Heart left ventricle (tissue), 16 donors: ENCODE data around the gene HSPA1B. TPM values are rescaled to one million over a fixed set of nuclear protein-coding genes. Genes with fewer than 3 reads are reported as not detected.
A peak's percentile ranks its signal among the peaks of the same experiment; 100 is the strongest.
"Not testable (repeated sequence)": the region's sequence is repeated elsewhere in the genome, so short reads cannot be mapped to it uniquely, and the experiment has no call there.

Experiments used
- ATAC-seq, 4 donors: fragments of 200-7000 bp; cut with Tn5 transposase; one replicate each; pipeline ENCODE4 v1.9.1; 2020 to 2022; ENCODE audit warnings: moderate library complexity in 4 of 4, mild to moderate bottlenecking in 3 of 4, moderate number of reproducible peaks in 1 of 4
- DNase-seq, 5 donors: peaks; one replicate each; pipeline ENCODE4 v3.0.0-alpha.2; 2020
- H3K27ac ChIP-seq, 12 donors: fragments of 200-600 bp; sonication (generic) in 4 of 12; one replicate each; pipeline versions ENCODE4 v1.5.0 to v1.8.0; 2016 to 2022; ENCODE audit warnings: mild to moderate bottlenecking in 2 of 12
- H3K27me3 ChIP-seq, 9 donors: fragments of 200-600 bp; sonication (generic) in 2 of 9; one replicate each; pipeline versions ENCODE4 v1.5.1 to v1.8.0; 2016 to 2022; ENCODE audit warnings: mild to moderate bottlenecking in 3 of 9
- H3K36me3 ChIP-seq, 9 donors: fragments of 200-600 bp; sonication (generic) in 2 of 9; one replicate each; pipeline versions ENCODE4 v1.5.0 to v1.8.0; 2018 to 2022; ENCODE audit warnings: mild to moderate bottlenecking in 2 of 9
- H3K4me1 ChIP-seq, 12 donors: fragments of 200-600 bp; sonication (generic) in 4 of 12; one replicate each; pipeline versions ENCODE4 v1.5.0 to v1.8.0; 2016 to 2022; ENCODE audit warnings: mild to moderate bottlenecking in 3 of 12
- H3K4me3 ChIP-seq, 12 donors: fragments of 200-600 bp; sonication (generic) in 4 of 12; one replicate each; pipeline versions ENCODE4 v1.5.0 to v1.8.0; 2017 to 2022; ENCODE audit warnings: mild to moderate bottlenecking in 9 of 12, moderate library complexity in 4 of 12
- H3K9me3 ChIP-seq, 12 donors: fragments of 200-600 bp; sonication (generic) in 4 of 12; one replicate each; pipeline versions ENCODE4 v1.5.0 to v1.8.0; 2016 to 2022; ENCODE audit warnings: mild to moderate bottlenecking in 1 of 12
- CTCF ChIP-seq, 12 donors: fragments of 200-600 bp; sonication (generic) in 4 of 12; IDR thresholded peaks; one replicate each; pipeline versions ENCODE4 v1.5.0 to v1.8.0; 2018 to 2022; ENCODE audit warnings: antibody characterized with exemption in 12 of 12, mild to moderate bottlenecking in 5 of 12
- POLR2A ChIP-seq, 2 donors: fragments of 450-650 bp; IDR thresholded peaks; one replicate each; pipeline ENCODE4 v1.6.1; 2017; ENCODE audit warnings: antibody characterized with exemption in 2 of 2, mild to moderate bottlenecking in 2 of 2, moderate library complexity in 2 of 2
- WGBS, 4 donors: extraction: QIAGEN DNeasy Blood & Tissue Kit in 2 of 4; methylation state at CpG; one replicate each; pipeline versions ENCODE4 v1.1.5 to v1.1.7; 2013 to 2018; 5-methylcytosine and 5-hydroxymethylcytosine counted together
- intact Hi-C, 10 donors: fragments of 100-400 bp; cut with DNase I; formaldehyde crosslinking; loops; one replicate each; pipeline versions ENCODE4 v1.11.1 to v1.14.2; 2022
- polyA plus RNA-seq, 2 donors: library from polyadenylated mRNA; stranded (reverse); fragments of 200-250 nt; gene quantifications; one replicate each; pipeline ENCODE4 v1.2.3, GENCODE V29; 2013
- total RNA-seq, 9 donors: library from RNA; depleted of rRNA in 2 of 9; stranded (reverse); fragments of >200 nt in 2 of 9; fragmentation: NEBNext Ultra II Directional in 3 of 9; extraction: Animal tissue kit (Norgen Biotek cat#: 25700) in 3 of 9; gene quantifications; one replicate each; pipeline versions ENCODE4 v1.1.0 to v1.2.4, GENCODE V29; 2016 to 2023
- donor health status: ischemic (EF 13 %, LVEDD 7.1; RV severe dilation, severe dysfunction).
- donor health status: healthy with polysubstance abuse.
- donor health status: DM: no; HTN: yes; CAD: no.
- donor health status: DM: no; HTN: no; CAD: no.
- donor health status: ischemic (EF 25% LVEDD 6.9; RV normal size, moderate dysfunction).
- donor health status: ischemic (EF 25% LVEDD 5.7; RV mildly dilated, moderate dysfunction).
- donor health status: healthy.
- donor health status: DM: yes; HTN: yes; CAD: no.
- donor health status: ischemic (EF 35%, LVEDD 5.7; RV mildly dilated, moderate dysfunction).
- donor health status: nonischemic (EF 11% LVEDD 7.7; RV severe dilation, severe dysfunction).
- donor health status: DM: yes; HTN: yes; CAD: no.
- donor health status: PGD.
- donor health status: ischemic (EF 29% LVEDD 5.4; RV normal size, mild dysfunction).
- donor health status: nonischemic (EF 23%, LVEDD 6.1; RV moderate dilation, normal function).

Gene HSPA1B
- total and polyA plus RNA-seq, 11 donors: 35.2 to 306 (median 146) TPM

- H3K36me3 ChIP-seq: peaks cover 0 to 56% (median 34%) of the 10 kb centered on the region in 9 donors
- DNase-seq: no peak
These were observed 35.5 kb upstream of the HSPA1B start for GRCh38 chr6:31792090-31792374.

GRCh38 chr6:31792761-31793171 is 34.8 kb upstream of the HSPA1B start:
- 89 to 96% (median 91%) methylated on average over 11 to 12 of the region's 12 CpGs for WGBS, 4 donors
- Histone ChIP-seq H3K27me3 (no peaks in the 10 kb centered on the region), H3K27ac (no peak overlapping the region), H3K4me1 (peaks cover 0 to 38% (median 18%) of the 10 kb centered on the region in 12 donors), H3K9me3 (no peaks in the 10 kb centered on the region), H3K36me3 (peaks cover 0 to 56% (median 29%) of the 10 kb centered on the region in 9 donors), H3K4me3 (no peak overlapping the region)
- ATAC-seq (no peak), DNase-seq (no peak)
- intact Hi-C loops: loop anchor here in 2 of 10 donors (5.0 to 10.0 kb wide), 2 partner anchors 40 to 58 kb away; partner anchors contain the start of gene CLIC1 (in 1 of the 2)
- TF ChIP-seq CTCF (IDR thresholded peaks at IDR 0.05) (no peak), POLR2A (IDR thresholded peaks at IDR 0.05) (no peak)

More at GRCh38 chr6:31792090-31792374, 35.5 kb upstream of the HSPA1B start:
- Histone ChIP-seq H3K4me1 (peaks cover 0 to 33% (median 18%) of the 10 kb centered on the region in 12 donors), H3K9me3 (no peaks in the 10 kb centered on the region), H3K4me3 (no peak overlapping the region), H3K27ac (no peak overlapping the region), H3K27me3 (no peaks in the 10 kb centered on the region)
- intact Hi-C loops: loop anchor here in 2 of 10 donors (5.0 to 10.0 kb wide), 2 partner anchors 40 to 57 kb away; partner anchors contain the start of gene CLIC1 (in 1 of the 2)
- 68 to 89% (median 79%) methylated on average over 3 of the region's 3 CpGs for WGBS, 4 donors
- TF ChIP-seq CTCF (IDR thresholded peaks at IDR 0.05): no peak
- no peak for TF ChIP-seq POLR2A (IDR thresholded peaks at IDR 0.05)
- no peak for ATAC-seq

- Histone ChIP-seq H3K4me1 (peaks cover 0 to 41% (median 18%) of the 10 kb centered on the region in 12 donors), H3K36me3 (peaks cover 0 to 55% (median 29%) of the 10 kb centered on the region in 9 donors), H3K4me3 (peak overlapping the region in 1 of 12 donors; percentile 97), H3K27ac (peak overlapping the region in 2 of 12 donors; percentile 94 to 98)
- H3K27me3 ChIP-seq, ATAC-seq, H3K9me3 ChIP-seq, DNase-seq: not testable (repeated sequence)
- WGBS, 4 donors: 86 to 94% (median 91%) methylated on average over 6 of the region's 6 CpGs
- intact Hi-C loops: loop anchor here in 5 of 10 donors (2.0 to 10.0 kb wide), 4 partner anchors 33 to 59 kb away; partner anchors contain the start of genes CLIC1 (in 1 of the 5) and HSPA1B (in 1 of the 5)
These were observed 33.7 kb upstream of the HSPA1B start for GRCh38 chr6:31793927-31794245.

- Histone ChIP-seq H3K27ac (peak overlapping the region; percentile 87 to 99 (median 96)), H3K4me3 (peak overlapping the region; percentile 67 to 98 (median 84)), H3K27me3 (no peaks in the 10 kb centered on the region), H3K36me3 (peaks cover 0 to 51% (median 26%) of the 10 kb centered on the region in 9 donors), H3K9me3 (no peaks in the 10 kb centered on the region), H3K4me1 (peaks cover 0 to 41% (median 18%) of the 10 kb centered on the region in 12 donors)
- no peak for TF ChIP-seq POLR2A (IDR thresholded peaks at IDR 0.05)
- no peak for TF ChIP-seq CTCF (IDR thresholded peaks at IDR 0.05)
- intact Hi-C loops: loop anchor here in 5 of 10 donors (2.0 to 10.0 kb wide), 4 partner anchors 32 to 60 kb away; partner anchors contain the start of genes CLIC1 (in 1 of the 5) and HSPA1B (in 1 of the 5)
- WGBS, 4 donors: 28 to 35% (median 31%) methylated on average over 7 of the region's 7 CpGs
- no peak for DNase-seq
- ATAC-seq: no peak
These were observed 33.2 kb upstream of the HSPA1B start for GRCh38 chr6:31794294-31794865.
